ENCODE data around the gene KLF14.

DNA sequence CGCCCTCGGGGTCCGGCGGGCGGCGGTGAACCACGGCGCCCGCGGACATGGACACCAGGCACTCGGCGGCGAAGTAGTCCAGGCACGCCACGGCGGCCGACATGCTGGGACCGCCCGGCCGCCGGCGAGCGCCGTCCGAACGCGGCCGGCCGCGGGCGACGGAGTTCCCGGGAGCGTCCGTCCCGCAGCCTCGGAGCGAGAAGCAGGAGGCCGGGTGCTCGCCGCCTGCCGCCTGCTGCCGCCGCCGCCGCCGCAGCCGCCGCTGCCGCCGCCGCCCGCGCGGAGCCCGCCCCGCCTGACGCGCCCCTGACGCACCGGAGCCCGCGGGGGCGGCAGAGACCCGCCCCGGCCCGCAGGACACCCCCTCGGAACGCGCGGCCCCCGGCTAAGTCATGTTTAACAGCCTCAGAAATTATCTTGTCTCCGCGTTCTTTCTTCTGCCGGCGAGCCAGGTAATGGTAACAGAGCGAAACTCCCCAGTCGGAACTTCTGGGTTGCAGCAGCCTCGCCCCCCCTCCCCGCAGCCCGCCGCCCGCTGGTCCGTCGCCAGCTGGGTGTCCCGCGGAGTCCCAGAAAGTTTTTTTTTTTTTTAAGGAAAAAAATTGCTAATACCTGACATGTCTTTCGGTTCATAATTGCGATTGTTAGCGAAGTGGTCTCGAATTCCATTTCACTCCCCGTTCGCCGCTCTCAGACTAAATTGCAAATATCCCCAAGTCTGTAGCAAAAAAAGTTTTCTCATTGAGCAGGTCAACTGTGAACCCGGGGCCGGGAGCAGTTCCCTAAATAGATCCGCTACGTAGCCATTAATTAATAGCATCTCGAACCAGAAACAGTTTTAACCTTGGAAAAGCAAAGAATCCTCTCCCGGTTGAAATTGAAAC, at the start of gene KLF14:
- TF ChIP-seq, protein P1, sequence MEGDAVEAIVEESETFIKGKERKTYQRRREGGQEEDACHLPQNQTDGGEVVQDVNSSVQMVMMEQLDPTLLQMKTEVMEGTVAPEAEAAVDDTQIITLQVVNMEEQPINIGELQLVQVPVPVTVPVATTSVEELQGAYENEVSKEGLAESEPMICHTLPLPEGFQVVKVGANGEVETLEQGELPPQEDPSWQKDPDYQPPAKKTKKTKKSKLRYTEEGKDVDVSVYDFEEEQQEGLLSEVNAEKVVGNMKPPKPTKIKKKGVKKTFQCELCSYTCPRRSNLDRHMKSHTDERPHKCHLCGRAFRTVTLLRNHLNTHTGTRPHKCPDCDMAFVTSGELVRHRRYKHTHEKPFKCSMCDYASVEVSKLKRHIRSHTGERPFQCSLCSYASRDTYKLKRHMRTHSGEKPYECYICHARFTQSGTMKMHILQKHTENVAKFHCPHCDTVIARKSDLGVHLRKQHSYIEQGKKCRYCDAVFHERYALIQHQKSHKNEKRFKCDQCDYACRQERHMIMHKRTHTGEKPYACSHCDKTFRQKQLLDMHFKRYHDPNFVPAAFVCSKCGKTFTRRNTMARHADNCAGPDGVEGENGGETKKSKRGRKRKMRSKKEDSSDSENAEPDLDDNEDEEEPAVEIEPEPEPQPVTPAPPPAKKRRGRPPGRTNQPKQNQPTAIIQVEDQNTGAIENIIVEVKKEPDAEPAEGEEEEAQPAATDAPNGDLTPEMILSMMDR (conservative IDR thresholded peaks at IDR 0.05; ENCODE audit: low read depth, low read length): no peak
- no peak for TF ChIP-seq EZH2 (IDR thresholded peaks at IDR 0.05; ENCODE audit: borderline replicate concordance, low read depth, low read length, poor library complexity, severe bottlenecking)
